Bone marrow (tissue), 2 donors: ENCODE results near the gene CLEC10A.
"Not testable (repeated sequence)": the region's sequence is repeated elsewhere in the genome, so short reads cannot be mapped to it uniquely, and the experiment has no call there.

Experiments
- DNase-seq, 2 donors: peaks; one replicate each; lab custom pipeline; 2025; lab: John Stamatoyannopoulos, UW

Gene CLEC10A

GRCh38 chr17:7079581-7080455, at the start of gene CLEC10A:
TSS of gene CLEC10A (minus strand) at chr17:7080251. CDS start at chr17:7078812, 1,439 bp downstream.
- DNase-seq, result peak in 1 of 2 donors; percentile 45

GRCh38 chr17:7129311-7129710, 49.3 kb upstream of the CLEC10A start:
- DNase-seq, result no peak

- DNase-seq, result no peak
Observed at GRCh38 chr17:7128160-7128559, 48.1 kb upstream of the CLEC10A start.

GRCh38 chr17:7127501-7127900, 47.5 kb upstream of the CLEC10A start:
- not testable (repeated sequence) for DNase-seq

GRCh38 chr17:7126386-7126785, 46.3 kb upstream of the CLEC10A start:
- DNase-seq, result not testable (repeated sequence)

- no peak for DNase-seq
Observed at GRCh38 chr17:7124923-7125322, 44.9 kb upstream of the CLEC10A start.

GRCh38 chr17:7123844-7124243, 43.8 kb upstream of the CLEC10A start:
- DNase-seq, result no peak

GRCh38 chr17:7122381-7122780, 42.3 kb upstream of the CLEC10A start:
- no peak for DNase-seq

- DNase-seq, result not testable (repeated sequence)
Observed at GRCh38 chr17:7120635-7121034, 40.6 kb upstream of the CLEC10A start.

GRCh38 chr17:7120123-7120522, 40.1 kb upstream of the CLEC10A start:
- DNase-seq, result no peak

- DNase-seq, result no peak
Observed at GRCh38 chr17:7119314-7119713, 39.3 kb upstream of the CLEC10A start.

- DNase-seq, result peak in 1 of 2 donors; percentile 18
Observed at GRCh38 chr17:7114875-7115614, 35.0 kb upstream of the CLEC10A start.

GRCh38 chr17:7114241-7114874, 34.3 kb upstream of the CLEC10A start, which contains the start of gene ASGR2:
TSS of gene ASGR2 (minus strand) at chr17:7114822. CDS start at chr17:7114240, 582 bp downstream.
- DNase-seq, result no peak

GRCh38 chr17:7113273-7114071, 33.4 kb upstream of the CLEC10A start:
- DNase-seq, result no peak

- no peak for DNase-seq
Observed at GRCh38 chr17:7112510-7113108, 32.6 kb upstream of the CLEC10A start.

GRCh38 chr17:7111784-7112509, 31.9 kb upstream of the CLEC10A start:
- DNase-seq, result no peak

- DNase-seq, result no peak
Observed at GRCh38 chr17:7110617-7111306, 30.7 kb upstream of the CLEC10A start.

- no peak for DNase-seq
Observed at GRCh38 chr17:7109461-7110322, 29.6 kb upstream of the CLEC10A start.

- DNase-seq, result no peak
Observed at GRCh38 chr17:7108981-7109380, 28.9 kb upstream of the CLEC10A start.
